Keratinocyte (primary cell): ENCODE data around the gene KCTD13.

Source experiments
- CTCF ChIP-seq, 3 experiments: IDR thresholded peaks in 1 of 3; conservative IDR thresholded peaks in 1 of 3; optimal IDR thresholded peaks in 1 of 3; 2 replicates in 2 of 3; 3 replicates in 1 of 3; pipeline versions ENCODE3 to v1.5.1; 2011; ENCODE audit warnings: low read length in 3 of 3, mild to moderate bottlenecking in 3 of 3, moderate library complexity in 2 of 3, control low read depth in 1 of 3, inconsistent platforms in 1 of 3; ENCODE audit not compliant: insufficient read depth in 2 of 3; ENCODE audit errors: extremely low read depth in 1 of 3
- EZH2 ChIP-seq: IDR thresholded peaks from one replicate; pipeline ENCODE4 v1.6.1; 2012; ENCODE audit warnings: inconsistent platforms, mild to moderate bottlenecking, low read length, moderate library complexity

DNA sequence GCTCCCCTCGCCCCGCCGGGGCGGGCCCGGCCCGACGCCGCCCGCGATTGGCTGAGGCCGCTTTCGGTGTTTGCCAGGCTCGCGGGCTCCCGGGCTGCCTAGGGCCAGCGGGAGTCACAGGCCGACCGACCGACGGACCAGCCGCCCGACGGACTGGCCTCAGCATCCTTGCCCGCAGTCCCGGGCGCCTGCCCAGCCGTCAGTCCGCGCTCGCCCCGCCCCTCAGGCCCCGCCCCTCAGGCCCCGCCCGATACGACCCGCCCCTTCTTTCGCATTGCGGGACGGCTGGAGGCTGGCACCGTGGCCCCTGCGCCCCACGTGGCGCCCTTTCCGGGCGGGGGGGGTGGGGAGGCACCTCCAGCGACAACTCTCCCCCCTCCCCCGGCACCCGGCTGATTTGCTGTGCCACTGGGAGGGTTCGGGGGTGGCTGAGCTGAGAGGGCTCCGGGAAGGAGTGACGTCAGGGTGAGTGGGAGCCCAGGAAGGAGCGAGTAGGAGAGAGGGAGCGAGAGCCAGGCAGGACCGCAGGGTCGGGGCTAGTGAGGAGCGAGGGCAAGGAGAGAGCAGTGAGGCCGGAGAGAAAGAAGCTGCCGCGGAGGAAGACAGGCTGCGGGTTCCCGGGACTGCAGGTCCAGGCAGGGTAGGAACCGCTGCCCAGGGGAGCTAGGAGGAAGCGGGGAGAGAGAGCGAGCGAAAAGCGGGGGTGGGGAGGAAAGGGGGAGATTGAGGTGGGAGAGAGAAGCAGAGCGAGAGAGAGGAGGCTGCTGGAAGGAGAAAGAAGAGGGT is 25.7 kb downstream of the KCTD13 start, which contains the start of gene ASPHD1:
- TF ChIP-seq EZH2 (no peak), CTCF (optimal IDR thresholded peaks at IDR 0.05 in 1 of 3, IDR thresholded peaks at IDR 0.05 in 1 of 3, conservative IDR thresholded peaks at IDR 0.05 in 1 of 3; ENCODE audit: extremely low read depth in 1 of 3, insufficient read depth in 2 of 3, low read length in 3 of 3) (no peak)
